CD4-positive, alpha-beta T cell treated with Interleukin-1 beta for 1 hour (primary cell): Measurements from ENCODE around the gene ASCL5.

Experiments used
- DNase-seq, 2 donors: peaks; one replicate each; pipeline ENCODE4 v3.0.0-alpha.2; 2020 to 2022

Gene ASCL5

GRCh38 chr1:201153474-201154388, 26.7 kb upstream of the ASCL5 start:
- no peak for DNase-seq

- DNase-seq = peak in 1 of 2 donors; percentile 21
Measured at GRCh38 chr1:201149400-201149799, 22.4 kb upstream of the ASCL5 start.

- DNase-seq = no peak
Measured at GRCh38 chr1:201147396-201148015, 20.5 kb upstream of the ASCL5 start.

DNA sequence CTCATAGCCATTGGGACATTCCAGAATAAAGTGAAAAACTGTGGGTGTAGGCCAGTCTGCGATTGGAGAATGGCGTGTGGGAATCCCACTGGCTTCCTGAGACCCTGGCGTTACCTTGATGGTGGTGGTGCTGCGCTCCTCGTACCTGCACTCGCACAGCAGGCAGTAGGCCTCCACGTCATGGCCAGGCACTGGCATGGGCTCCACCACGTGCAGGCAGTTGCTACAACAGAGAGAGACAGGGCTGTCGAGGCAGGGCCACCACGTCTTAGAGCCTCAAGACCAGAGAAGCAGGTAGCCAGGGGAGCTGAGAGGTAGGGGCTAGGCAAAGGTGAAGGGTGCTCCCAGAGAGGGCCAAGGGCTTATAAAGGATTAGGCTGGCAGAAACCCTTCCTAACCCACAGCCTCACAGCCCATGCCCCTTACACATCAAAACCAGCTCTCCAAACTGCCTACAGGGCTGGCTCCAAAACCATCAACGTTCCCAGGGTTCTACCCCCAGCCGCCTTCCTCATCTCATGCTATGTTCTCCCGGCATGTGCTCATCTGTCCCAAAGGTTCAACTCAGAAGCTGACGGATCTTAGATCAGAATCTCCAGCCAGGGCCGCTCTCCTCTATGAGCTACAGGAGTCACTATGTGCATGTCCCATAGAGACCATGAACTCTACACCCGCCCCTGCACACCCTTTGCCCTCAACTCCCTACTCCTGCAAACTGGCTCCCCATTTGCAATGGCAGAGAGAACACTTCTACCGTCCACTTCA, 19.8 kb upstream of the ASCL5 start:
- no peak for DNase-seq

DNA sequence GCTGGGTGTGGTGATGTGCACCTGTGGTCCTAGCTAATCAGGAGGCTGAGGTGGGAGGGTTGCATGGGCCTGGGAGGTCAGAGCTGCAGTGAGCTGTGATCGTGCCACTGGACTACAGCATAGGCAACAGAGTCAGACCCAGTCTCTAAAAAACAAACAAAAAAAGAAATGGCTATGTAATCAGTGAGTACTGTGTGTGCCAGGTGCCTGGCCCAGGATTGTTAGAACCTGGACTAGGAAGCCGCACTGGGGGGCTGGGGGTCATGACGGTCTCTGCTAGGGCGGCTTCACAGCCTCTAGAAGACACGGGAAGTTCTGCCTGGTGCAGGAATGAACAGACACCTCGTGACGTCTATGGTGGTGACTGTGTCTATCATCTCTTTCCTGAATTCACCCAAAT, 18.8 kb upstream of the ASCL5 start:
- DNase-seq = no peak

- DNase-seq = no peak
Measured at GRCh38 chr1:201145132-201145531, 18.1 kb upstream of the ASCL5 start.

DNA sequence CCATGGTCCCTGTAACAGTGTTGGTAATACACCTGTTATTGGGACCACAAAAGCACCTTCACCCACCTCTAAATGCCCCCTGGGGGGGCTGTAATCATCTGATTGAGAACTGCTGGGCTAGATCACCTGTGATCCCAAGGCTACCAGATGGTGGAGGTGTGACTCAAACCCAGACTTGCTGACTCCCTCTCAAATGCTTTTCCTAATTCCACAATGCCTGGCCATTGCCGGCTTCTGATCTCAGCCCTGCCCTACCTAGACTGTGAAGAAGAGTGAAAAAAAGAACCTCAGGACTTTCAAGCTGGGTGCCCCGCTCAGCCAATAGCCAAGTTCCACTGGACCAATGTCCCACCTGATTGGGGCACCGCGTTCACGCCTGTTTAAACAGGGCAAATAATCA, 17.7 kb upstream of the ASCL5 start:
- no peak for DNase-seq

- no peak for DNase-seq
Measured at GRCh38 chr1:201143726-201144635, 17.0 kb upstream of the ASCL5 start.

DNA sequence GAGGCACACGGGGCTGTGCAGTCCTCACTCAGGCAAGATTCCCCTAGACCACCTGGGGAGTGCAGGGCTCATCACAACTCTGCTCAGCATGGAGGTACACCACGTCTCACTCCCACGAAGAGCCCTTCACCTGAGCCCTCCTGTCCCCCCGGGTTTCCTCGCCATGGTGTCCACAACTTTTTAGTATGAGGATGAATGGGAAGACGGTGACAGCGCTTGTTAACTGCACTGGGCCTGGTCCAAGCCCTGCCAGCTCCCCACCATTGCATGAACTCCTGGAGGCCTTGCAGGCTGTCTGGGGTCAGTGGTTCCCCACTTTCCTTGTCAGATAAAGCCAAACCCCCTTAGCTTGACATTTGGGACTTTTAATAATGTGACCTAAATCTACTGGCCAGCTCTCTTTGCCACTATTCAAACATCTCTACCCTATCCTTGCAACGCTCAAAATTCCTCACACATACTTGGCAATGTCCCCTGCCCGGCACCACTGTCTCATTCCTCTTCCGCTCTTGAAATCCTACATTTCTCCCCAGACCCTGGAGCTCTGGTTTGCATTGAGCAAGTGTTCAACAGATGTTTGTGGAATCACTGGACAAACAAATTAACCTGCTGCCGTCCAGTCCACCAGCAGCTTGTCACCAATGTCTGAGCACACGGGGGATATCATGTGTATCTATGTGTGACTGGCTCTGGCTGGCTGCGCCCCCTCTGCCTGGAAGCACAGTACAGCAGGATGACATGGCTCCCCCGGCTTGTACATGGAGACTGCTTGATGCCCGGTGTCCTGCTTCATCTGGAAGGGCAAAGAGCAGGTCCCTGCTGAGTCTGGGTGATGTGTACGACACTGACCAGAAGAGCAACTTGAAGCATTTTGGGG, 16.1 kb upstream of the ASCL5 start:
- no peak for DNase-seq

DNA sequence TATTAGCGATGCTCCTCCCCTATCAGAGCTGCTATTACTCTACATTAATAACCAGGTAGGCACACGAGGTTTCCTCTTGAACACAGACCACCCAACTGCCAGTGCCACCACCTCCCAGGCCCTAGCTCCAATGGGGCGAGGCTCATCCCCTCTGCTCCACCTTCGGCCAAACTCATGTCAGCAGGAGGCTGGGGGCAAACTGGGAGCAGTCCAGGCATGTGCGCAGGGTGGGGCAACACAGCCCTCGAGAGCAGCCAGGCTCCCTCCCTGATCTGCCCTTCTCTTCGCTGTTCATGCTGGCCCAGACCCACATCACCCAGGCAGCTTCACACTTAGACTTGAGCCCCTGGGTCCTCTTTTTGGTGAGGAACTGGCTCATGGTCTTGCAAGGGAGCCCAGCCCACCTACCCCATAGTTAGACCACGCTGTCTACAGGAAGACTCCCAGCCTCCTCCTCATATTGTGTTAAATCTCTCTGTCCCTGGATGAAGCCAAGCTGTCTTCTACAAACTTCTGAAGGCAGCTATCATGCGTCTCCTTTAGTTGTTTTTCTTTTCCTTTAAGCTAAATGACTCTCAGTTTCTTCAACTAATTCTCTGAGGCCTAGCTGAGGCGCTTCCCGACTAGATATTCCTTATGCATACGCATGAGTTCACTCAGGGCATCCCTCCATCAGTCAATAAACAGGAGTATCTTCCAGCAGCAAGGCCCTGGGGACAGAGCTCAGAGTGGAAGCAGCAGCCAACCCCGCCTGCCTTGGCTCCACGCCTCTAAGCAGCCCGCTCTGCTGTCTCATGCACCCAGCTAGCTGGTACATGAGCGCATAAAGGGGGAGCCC, 15.2 kb upstream of the ASCL5 start:
- DNase-seq = no peak

GRCh38 chr1:201141418-201141817, 14.4 kb upstream of the ASCL5 start:
- DNase-seq = no peak

DNA sequence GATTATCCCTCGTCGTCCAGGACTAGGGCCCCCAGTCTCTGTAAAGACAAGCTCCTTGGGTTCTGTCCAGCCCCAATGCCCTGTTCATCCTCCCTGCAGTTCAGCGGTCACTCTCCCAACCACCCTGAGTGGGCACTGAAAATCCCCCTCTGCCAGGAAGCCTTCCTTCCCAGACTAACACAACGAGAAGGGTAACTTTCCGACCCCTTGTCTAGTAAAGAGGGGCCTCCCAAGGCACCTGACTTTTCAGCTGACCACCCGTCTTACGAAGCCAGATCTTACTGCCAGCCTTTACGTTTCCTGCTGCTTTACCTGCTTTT, 13.9 kb upstream of the ASCL5 start:
- no peak for DNase-seq

DNA sequence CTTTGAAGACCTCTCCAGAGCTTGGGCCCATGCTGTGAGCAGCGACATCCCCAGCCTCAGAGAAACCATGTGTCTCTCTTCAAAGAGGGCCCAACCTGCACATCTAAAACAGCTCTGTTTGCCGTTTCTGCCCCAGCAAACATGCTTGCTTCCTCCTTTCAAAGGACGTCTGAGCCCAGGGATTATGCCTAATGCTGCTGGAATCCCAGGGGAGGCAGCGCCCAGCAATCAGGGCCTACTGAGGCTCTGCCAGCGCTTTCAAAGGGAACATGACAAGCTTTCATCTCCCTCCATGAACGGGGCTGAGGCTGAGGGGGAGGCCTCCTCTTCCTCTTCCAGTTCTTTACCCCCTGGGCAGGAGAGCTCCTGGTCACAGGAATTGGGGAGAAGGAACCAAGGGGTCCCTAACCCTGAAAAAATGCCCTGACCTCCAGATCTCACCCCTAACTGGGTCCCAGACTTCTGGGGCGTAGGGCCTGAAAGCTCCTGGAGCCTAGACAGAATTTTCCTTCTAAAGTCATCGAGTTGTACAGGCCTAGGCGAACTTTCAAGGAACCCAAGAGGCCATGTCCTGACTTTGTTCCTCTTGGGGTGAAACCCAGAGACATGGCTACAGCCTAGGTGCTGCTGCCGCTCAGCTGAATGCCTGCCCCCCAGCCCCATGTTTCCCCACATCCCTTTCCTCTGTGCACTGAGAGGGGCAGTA, 13.4 kb upstream of the ASCL5 start:
- DNase-seq = no peak

DNA sequence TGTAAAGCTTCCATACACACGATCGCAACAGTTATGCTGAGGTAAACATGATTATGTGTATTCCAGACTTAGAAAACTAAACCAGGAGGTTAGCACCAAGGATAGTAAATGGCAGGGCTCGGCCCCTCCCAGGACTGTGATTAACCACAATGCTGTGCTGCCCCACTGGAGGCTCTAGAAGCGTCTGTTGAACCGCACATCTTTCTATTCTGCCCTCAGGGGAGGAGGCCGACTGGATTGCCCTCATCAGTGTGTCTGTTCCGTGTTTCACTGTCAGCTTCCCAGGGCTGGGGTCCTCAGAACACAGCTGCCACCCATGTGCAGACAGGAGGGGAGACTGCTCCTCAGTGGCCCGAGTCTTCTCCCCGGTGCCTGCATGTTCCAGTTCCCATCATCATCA, 12.8 kb upstream of the ASCL5 start:
- DNase-seq = no peak

DNA sequence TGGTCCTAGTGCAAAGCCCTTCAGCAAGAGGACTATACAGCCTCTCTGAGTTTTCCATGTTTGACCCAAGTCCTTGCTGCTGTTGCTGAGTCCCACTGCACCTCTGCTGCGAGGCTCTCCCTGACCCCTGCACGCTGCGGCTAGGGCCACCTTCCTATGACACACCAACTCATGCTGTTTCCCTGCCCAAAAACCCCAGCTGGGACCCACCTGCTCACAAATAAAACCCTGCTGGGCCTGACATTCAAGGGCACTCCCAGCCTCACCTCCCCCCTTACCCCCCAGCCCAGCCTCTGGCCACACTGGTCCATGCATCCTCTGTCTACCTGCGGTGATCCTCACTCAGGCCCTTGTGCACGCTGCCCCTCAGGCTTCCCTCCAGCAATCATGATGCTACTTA, 12.3 kb upstream of the ASCL5 start:
- DNase-seq = no peak

DNA sequence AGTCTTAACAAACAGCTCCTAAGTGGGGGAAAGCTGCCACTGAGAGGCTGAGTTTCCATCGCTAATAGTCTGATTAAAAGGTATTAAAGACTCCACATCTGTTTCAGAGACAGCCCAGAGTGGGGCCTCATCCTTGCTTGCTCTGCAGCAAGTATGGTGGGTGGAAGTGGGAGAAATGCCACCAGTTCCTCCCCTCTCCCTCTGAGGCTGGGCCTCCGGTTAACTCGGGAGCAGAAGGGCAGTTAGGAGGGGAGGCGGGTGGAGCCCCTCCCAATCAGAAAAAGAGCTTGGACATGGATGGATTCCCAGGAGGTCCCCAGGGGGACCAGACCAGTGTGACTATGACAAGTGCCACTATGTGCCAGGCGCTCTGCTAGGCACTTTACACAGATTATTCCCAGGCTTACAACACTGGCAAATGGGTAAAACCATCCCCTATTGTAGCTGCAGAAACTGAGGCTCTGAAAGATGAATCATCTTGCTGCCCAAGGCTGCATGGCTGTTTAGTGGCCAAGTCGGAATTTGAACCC, 11.4 kb upstream of the ASCL5 start:
- DNase-seq = no peak

- DNase-seq = no peak
Measured at GRCh38 chr1:201137579-201138310, 10.8 kb upstream of the ASCL5 start.

GRCh38 chr1:201137024-201137392, 10.0 kb upstream of the ASCL5 start:
- DNase-seq = no peak

DNA sequence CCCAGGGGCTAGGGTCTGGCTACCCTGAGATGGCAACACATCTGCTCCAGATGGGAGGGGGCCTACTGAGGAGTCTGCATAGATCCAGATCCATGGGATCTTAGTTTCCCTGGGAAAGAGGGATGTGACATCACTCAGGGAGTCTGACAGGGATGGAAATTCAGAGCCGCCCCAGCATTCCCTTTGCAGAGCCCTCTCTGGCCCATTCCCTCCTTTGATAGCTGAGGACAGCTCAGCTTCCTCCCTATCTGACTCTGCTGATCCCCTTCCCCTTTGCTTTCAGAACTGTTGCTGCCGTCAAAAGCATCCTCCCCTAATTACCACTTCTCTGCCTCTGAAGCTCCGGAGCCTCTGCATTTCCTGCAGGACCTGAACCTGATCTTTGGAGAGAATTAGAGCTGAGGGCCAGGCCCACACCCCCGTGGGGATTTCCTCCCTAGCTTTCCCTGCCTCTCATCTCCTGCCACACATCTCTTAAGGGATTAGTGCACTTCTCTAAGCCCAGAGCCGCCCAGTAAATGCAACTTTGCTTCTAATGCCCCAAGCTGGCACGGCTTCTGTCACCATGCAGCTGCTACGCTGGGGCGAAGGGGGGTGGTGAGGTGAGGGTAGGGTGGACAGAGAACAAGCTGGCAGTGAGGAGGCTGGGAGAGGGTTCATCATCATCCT, 9.5 kb upstream of the ASCL5 start:
- DNase-seq = no peak
